WERI-Rb-1 (cell line): ENCODE measurements around the gene PPP1R9A.

Source experiments
- DNase-seq: peaks from one replicate; pipeline ENCODE4 v3.0.0-alpha.2; 2020
- H3K27ac ChIP-seq: fragments of 250-450 bp; sonication (Bioruptor Pico); 2 replicates; pipeline ENCODE4 v1.5.1; 2020; ENCODE audit warnings: mild to moderate bottlenecking, moderate library complexity
- H3K27me3 ChIP-seq: fragments of 250-450 bp; sonication (Bioruptor Pico); 2 replicates; pipeline ENCODE4 v1.5.1; 2021; ENCODE audit warnings: mild to moderate bottlenecking, low read depth, moderate library complexity; ENCODE audit not compliant: insufficient read depth, severe bottlenecking
- H3K36me3 ChIP-seq: fragments of 250-450 bp; sonication (Bioruptor Pico); 2 replicates; pipeline ENCODE4 v1.5.1; 2020; ENCODE audit warnings: mild to moderate bottlenecking, moderate library complexity
- H3K4me3 ChIP-seq: 2 replicates; pipeline ENCODE4 v1.5.1; 2011; ENCODE audit warnings: low read depth, mild to moderate bottlenecking, control low read depth, low read length
- H3K9me3 ChIP-seq: fragments of 250-450 bp; sonication (Bioruptor Pico); 2 replicates; pipeline ENCODE4 v1.5.1; 2021; ENCODE audit warnings: mild to moderate bottlenecking, moderate library complexity; ENCODE audit not compliant: severe bottlenecking
- CTCF ChIP-seq: IDR thresholded peaks from 2 replicates; pipeline ENCODE4 v1.5.1; 2011; ENCODE audit warnings: low read depth, mild to moderate bottlenecking, control low read depth, inconsistent platforms, low read length

PPP1R9A gene

DNA sequence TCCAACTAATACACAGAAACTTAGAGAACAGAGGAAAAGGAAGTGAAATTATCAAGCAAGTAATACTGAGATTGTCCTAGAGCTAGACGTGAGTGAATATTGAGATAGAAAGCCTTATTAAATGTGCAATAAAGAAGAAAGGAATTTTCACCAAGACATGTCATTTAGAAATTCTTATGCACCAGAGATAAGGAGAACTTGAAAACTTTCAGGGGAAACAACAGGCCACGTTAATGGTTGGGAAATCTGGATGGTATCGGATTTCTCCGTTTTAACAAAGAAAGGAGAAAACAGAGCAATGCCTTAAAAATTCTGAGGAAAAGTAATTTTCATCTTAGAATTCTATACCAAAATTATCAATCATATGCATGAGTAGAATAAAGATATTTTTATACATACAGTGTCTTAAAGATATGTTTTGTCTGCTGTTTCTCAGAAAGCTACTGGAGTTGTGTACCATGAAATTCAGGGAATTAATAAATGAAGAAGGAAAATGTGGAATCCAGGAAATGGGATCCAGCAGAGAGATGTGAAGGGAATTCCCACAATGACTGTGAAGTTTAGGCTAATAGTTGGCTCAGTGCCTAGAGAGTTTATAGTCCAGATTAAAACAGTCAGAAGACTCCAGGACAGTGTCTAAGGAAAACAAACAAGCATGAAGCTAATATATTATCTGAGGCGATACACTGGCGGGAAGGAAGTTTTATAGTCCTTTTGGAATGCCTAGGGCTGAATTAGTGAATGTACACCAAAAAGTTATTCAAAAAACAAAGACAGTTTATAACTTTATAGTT lies 159.5 kb downstream of the PPP1R9A start:
- no peak for TF ChIP-seq CTCF
- no peak overlapping the region for H3K4me3 ChIP-seq
- H3K9me3 ChIP-seq = no peaks in the 10 kb centered on the region
- H3K36me3 ChIP-seq = no peaks in the 10 kb centered on the region
- no peaks in the 10 kb centered on the region for H3K27me3 ChIP-seq
- no peak for DNase-seq
- H3K27ac ChIP-seq = no peak overlapping the region

DNA sequence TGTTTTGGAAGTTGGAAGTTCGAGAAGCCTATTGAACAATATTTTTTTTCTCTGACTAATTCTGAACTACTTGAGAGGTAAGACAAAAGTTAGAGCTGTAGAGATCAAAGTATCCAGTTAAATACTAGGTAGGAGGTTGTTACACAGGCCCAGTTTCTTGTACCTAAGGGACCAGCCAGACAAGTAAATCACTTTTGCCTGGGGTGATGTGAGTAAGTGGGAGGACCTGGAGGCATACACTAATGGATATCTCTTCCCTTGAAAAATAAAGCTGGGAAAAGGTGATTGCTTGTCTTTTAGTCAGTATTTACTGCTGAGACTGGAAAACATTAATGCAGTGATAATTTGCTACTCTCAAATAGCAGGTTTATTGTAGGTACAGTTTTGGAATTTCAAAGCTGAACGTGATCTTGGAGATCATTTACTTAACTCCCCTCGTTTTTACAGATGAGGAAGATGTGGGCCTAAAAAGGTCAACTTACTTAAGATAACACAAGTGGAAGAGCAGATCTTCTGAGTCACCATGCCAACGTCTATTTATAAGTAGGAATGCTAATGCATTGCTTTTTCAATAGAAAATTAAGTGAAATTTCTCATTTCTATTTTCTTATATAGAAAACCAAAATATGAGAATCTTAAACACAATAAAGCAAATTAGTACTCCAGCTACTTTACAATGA lies 181.3 kb downstream of the PPP1R9A start:
- no peaks in the 10 kb centered on the region for H3K36me3 ChIP-seq
- DNase-seq = no peak
- no peak overlapping the region for H3K4me3 ChIP-seq
- H3K9me3 ChIP-seq = no peaks in the 10 kb centered on the region
- no peak for TF ChIP-seq CTCF
- H3K27me3 ChIP-seq = no peaks in the 10 kb centered on the region
- H3K27ac ChIP-seq = no peak overlapping the region

DNA sequence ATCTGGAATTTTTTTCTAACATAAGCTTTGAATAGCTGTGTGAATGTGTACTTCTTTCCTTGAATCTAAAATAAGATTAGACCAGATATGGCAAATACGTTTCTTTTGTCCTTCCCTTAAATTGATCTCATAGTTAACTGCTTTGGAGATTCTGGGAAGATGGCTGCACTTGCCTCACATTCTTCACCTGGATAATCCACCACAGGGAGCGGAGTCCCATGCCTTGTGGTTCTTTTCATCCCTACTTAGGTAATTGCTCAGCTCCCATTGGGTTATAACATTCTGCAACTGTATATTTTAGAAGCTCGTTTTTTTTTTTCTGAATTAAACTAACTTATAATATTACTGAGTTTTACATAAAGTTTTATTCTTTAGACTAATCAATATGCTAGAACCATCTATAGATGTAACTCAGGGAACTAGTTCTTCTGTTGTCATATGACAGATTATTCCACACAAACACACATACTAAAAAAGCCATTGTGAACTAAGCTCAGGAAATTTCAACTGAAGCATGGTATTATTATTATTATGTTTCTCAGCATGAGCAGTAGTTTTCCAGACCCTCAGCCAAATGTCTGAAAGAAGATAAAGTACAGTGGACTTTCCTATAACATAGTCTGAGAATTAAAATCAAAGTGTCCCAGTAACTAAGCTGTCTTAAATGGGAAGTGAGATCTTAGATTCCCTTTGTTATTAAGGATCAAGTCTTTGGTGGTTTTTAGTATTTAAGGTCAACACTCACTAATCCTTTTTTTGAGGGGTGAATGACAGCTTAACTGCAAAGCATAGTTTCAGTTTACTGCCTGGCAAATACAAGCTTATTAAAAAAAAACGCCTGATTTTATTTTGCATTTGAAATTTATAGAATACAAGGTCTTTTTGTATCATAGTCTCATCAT lies 182.3 kb downstream of the PPP1R9A start:
- no peaks in the 10 kb centered on the region for H3K36me3 ChIP-seq
- no peak overlapping the region for H3K4me3 ChIP-seq
- no peak for TF ChIP-seq CTCF
- no peaks in the 10 kb centered on the region for H3K9me3 ChIP-seq
- no peaks in the 10 kb centered on the region for H3K27me3 ChIP-seq
- no peak for DNase-seq
- H3K27ac ChIP-seq = no peak overlapping the region

DNA sequence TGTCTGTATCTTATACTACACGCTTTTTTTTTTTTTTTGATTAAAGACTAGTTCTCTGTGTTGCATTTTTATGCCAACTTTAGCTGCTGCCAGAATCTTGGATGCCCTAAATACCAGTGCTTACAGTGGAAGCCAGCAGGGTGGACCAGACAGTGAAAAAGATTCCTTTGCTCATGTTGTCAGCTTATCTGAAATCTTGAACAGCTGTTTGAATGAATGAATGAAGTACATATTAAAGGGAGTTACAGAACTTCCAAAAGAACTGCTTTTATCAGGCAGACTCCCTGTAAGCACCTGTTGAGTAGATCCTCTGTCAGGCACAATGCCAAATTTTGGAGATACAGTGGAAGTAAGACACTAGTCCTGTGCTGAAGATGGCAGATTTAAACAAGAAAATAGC lies 184.9 kb downstream of the PPP1R9A start:
- no peak overlapping the region for H3K4me3 ChIP-seq
- no peak overlapping the region for H3K27ac ChIP-seq
- H3K9me3 ChIP-seq = no peaks in the 10 kb centered on the region
- no peaks in the 10 kb centered on the region for H3K36me3 ChIP-seq
- DNase-seq = no peak
- no peaks in the 10 kb centered on the region for H3K27me3 ChIP-seq
- TF ChIP-seq CTCF = no peak

DNA sequence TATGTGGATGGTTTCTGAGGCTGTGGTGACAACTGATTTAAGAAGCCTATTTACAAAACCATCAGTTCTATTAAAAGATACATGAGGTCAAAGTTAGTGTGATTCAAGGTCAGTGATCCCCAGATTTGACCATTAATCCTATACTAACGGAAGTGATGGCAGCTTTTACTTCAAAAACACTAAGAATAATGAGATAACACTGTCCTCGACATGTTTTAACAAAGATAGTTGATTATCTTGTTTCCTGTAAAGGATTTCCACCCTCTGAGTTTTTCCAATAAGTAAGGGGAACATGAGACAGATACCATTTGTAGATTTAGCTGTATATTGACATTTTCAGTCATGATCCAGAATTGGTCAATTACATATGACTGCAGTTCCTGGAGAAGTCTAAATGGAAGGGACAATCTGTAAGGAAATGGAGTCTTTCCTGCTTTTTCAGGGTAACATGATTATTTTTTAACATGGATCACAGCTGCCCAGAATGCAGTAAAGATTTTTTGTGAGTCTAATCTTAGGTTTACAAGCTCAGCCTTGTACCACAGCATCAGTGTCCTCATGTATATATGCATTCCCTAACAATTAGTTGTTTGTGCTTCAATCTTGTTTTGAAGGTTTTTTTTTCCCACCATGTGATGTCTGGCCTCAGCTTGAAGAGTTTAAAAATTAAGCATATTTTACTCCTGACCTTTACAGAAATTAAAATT lies 188.0 kb downstream of the PPP1R9A start:
- no peaks in the 10 kb centered on the region for H3K36me3 ChIP-seq
- H3K27ac ChIP-seq = no peak overlapping the region
- no peak for TF ChIP-seq CTCF
- H3K9me3 ChIP-seq = no peaks in the 10 kb centered on the region
- H3K4me3 ChIP-seq = no peak overlapping the region
- DNase-seq = no peak
- H3K27me3 ChIP-seq = no peaks in the 10 kb centered on the region
